Keratinocyte (primary cell): ENCODE results near the gene WSB1.

Source experiments
- EZH2 ChIP-seq: IDR thresholded peaks from one replicate; pipeline ENCODE4 v1.6.1; 2012; ENCODE audit warnings: inconsistent platforms, mild to moderate bottlenecking, low read length, moderate library complexity
- TF ChIP-seq, protein P1 (sequence below), 3 experiments: IDR thresholded peaks in 1 of 3; conservative IDR thresholded peaks in 1 of 3; optimal IDR thresholded peaks in 1 of 3; 2 replicates in 2 of 3; 3 replicates in 1 of 3; pipeline versions ENCODE3 to v1.5.1; 2011; ENCODE audit warnings: low read length in 3 of 3, mild to moderate bottlenecking in 3 of 3, moderate library complexity in 2 of 3, control low read depth in 1 of 3, inconsistent platforms in 1 of 3; ENCODE audit not compliant: insufficient read depth in 2 of 3; ENCODE audit errors: extremely low read depth in 1 of 3

GRCh38 chr17:27269201-27269600, 24.7 kb upstream of the WSB1 start:
- TF ChIP-seq EZH2 = no peak
- TF ChIP-seq, protein P1, sequence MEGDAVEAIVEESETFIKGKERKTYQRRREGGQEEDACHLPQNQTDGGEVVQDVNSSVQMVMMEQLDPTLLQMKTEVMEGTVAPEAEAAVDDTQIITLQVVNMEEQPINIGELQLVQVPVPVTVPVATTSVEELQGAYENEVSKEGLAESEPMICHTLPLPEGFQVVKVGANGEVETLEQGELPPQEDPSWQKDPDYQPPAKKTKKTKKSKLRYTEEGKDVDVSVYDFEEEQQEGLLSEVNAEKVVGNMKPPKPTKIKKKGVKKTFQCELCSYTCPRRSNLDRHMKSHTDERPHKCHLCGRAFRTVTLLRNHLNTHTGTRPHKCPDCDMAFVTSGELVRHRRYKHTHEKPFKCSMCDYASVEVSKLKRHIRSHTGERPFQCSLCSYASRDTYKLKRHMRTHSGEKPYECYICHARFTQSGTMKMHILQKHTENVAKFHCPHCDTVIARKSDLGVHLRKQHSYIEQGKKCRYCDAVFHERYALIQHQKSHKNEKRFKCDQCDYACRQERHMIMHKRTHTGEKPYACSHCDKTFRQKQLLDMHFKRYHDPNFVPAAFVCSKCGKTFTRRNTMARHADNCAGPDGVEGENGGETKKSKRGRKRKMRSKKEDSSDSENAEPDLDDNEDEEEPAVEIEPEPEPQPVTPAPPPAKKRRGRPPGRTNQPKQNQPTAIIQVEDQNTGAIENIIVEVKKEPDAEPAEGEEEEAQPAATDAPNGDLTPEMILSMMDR (optimal IDR thresholded peaks at IDR 0.05 in 1 of 3, IDR thresholded peaks at IDR 0.05 in 1 of 3, conservative IDR thresholded peaks at IDR 0.05 in 1 of 3; ENCODE audit: extremely low read depth in 1 of 3, insufficient read depth in 2 of 3, low read length in 3 of 3) = no peak
